Esophagus muscularis mucosa (tissue), 3 donors: Measurements from ENCODE around the gene SNTB2.

Experiments used
- POLR2A ChIP-seq: fragments of 450-650 bp; IDR thresholded peaks from one replicate; pipeline ENCODE4 v1.6.1; 2017; ENCODE audit warnings: antibody characterized with exemption, moderate library complexity, mild to moderate bottlenecking, low read depth
- POLR2AphosphoS5 ChIP-seq, 2 donors: sonication (generic); formaldehyde crosslinking; IDR thresholded peaks; one replicate each; pipeline ENCODE4 v1.6.1; 2017; ENCODE audit warnings: antibody characterized with exemption in 2 of 2
- TF ChIP-seq, protein P1 (sequence below), 3 experiments: fragments of 200-600 bp in 2 of 3; fragments of 450-650 bp in 1 of 3; sonication (generic) in 2 of 3; IDR thresholded peaks; one replicate each; pipeline ENCODE4 v1.5.1; 2017 to 2019; ENCODE audit warnings: antibody characterized with exemption in 3 of 3, mild to moderate bottlenecking in 2 of 3, moderate library complexity in 1 of 3

DNA sequence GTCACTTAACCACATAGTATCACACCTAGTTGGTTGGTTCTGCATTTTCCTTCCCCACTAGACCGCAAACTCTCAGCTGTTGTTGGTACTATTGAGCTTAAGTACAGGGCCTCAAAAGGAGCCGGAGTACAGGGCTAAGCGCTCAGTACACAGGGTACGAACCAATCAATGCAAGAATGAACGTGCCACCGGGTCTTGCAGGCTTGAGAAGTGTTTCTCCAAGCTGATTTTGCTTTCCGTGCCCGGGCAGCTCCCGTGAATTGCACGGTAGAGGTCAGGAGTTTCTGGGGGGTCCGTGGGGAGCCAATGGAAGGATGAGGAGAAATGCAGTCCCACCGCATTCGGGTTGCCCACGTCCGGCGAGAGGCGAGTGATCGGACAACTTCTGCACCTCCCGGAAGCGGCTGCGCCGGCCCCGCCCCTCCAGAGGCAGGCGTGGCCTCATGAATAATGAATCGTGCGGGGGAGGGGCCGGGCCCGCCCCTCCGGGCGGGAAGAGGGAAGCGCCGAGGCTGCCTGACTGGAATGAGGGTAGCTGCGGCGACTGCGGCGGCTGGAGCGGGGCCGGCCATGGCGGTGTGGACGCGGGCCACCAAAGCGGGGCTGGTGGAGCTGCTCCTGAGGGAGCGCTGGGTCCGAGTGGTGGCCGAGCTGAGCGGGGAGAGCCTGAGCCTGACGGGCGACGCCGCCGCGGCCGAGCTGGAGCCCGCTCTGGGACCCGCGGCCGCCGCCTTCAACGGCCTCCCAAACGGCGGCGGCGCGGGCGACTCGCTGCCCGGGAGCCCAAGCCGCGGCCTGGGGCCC lies at the start of gene SNTB2:
- TF ChIP-seq POLR2AphosphoS5 (IDR thresholded peaks at IDR 0.05), result peak; percentile 93 to 96
- TF ChIP-seq POLR2A, result peak; percentile 64
- TF ChIP-seq, protein P1, sequence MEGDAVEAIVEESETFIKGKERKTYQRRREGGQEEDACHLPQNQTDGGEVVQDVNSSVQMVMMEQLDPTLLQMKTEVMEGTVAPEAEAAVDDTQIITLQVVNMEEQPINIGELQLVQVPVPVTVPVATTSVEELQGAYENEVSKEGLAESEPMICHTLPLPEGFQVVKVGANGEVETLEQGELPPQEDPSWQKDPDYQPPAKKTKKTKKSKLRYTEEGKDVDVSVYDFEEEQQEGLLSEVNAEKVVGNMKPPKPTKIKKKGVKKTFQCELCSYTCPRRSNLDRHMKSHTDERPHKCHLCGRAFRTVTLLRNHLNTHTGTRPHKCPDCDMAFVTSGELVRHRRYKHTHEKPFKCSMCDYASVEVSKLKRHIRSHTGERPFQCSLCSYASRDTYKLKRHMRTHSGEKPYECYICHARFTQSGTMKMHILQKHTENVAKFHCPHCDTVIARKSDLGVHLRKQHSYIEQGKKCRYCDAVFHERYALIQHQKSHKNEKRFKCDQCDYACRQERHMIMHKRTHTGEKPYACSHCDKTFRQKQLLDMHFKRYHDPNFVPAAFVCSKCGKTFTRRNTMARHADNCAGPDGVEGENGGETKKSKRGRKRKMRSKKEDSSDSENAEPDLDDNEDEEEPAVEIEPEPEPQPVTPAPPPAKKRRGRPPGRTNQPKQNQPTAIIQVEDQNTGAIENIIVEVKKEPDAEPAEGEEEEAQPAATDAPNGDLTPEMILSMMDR (IDR thresholded peaks at IDR 0.05), result no peak
